SK-N-SH treated with all-trans-retinoic acid at 6 μM for 48 hours (cell line): Measurements from ENCODE around the gene PKNOX2.

ENCODE experiments used
- BACH2 ChIP-seq: fragments of 250-450 bp; sonication (Bioruptor Pico); IDR thresholded peaks from 2 replicates; pipeline ENCODE4 v1.9.0; 2021; ENCODE audit warnings: mild to moderate bottlenecking, borderline replicate concordance
- PPARA ChIP-seq: fragments of 250-450 bp; sonication (Bioruptor Pico); IDR thresholded peaks from 2 replicates; pipeline ENCODE4 v1.5.0; 2020; ENCODE audit warnings: mild to moderate bottlenecking, borderline replicate concordance
- RARB ChIP-seq: fragments of 250-450 bp; sonication (Bioruptor Pico); IDR thresholded peaks from 2 replicates; pipeline ENCODE4 v1.8.0; 2021; ENCODE audit warnings: mild to moderate bottlenecking, moderate library complexity
- SNAI2 ChIP-seq: fragments of 250-450 bp; sonication (Bioruptor Pico); IDR thresholded peaks from 2 replicates; pipeline ENCODE4 v1.5.0; 2020; ENCODE audit warnings: mild to moderate bottlenecking, moderate library complexity
- ZFP3 ChIP-seq: fragments of 250-450 bp; sonication (Bioruptor Pico); IDR thresholded peaks from 2 replicates; pipeline ENCODE4 v1.5.0; 2020; ENCODE audit warnings: mild to moderate bottlenecking, moderate library complexity
- ZFP30 ChIP-seq: fragments of 450-650 bp; formaldehyde crosslinking; IDR thresholded peaks from 2 replicates; pipeline ENCODE4 v1.5.0; 2022; ENCODE audit warnings: mild to moderate bottlenecking, moderate library complexity
- ZNF8 ChIP-seq: fragments of 450-650 bp; formaldehyde crosslinking; IDR thresholded peaks from 2 replicates; pipeline ENCODE4 v1.5.0; 2020; ENCODE audit warnings: mild to moderate bottlenecking, moderate library complexity
- TF ChIP-seq, protein P1 (sequence below): fragments of 250-450 bp; sonication (Bioruptor Pico); IDR thresholded peaks from 2 replicates; pipeline ENCODE4 v1.8.0; 2020; ENCODE audit warnings: mild to moderate bottlenecking, moderate library complexity, borderline replicate concordance
- TF ChIP-seq, protein P2 (sequence below): fragments of 250-450 bp; sonication (Bioruptor Pico); IDR thresholded peaks from 2 replicates; pipeline ENCODE4 v1.5.1; 2020; ENCODE audit warnings: low read depth, mild to moderate bottlenecking, moderate library complexity

DNA sequence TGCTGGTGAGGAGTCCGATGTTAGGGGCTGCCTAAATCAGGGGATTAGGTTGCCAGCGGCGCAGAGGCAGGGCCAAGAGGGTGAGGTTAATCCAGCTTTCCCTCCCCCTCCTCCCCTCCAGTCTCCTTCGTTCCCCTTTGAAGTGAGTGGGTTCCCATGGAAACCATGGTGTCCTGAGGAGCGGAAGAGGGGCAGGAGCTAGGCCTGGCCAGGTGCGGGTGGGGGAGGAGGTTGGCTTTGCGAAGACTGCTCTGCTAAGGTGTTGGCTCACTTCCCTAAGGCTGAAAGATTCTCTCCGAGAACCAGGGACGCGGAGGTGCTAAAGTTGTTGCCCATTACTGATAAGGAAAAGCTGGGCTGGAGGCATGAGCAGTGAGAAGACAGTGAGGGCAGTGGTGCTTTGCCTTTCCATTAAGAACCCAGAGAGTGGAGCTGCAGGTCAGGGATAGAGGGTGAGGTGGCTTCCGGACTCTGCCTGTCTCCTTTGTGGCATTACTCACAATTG lies 206.9 kb downstream of the PKNOX2 start:
- TF ChIP-seq RARB (CRISPR knock-in tag), result no peak
- TF ChIP-seq SNAI2 (CRISPR knock-in tag), result no peak
- TF ChIP-seq ZNF8, result no peak
- no peak for TF ChIP-seq ZFP3 (CRISPR knock-in tag)
- TF ChIP-seq, protein P1, sequence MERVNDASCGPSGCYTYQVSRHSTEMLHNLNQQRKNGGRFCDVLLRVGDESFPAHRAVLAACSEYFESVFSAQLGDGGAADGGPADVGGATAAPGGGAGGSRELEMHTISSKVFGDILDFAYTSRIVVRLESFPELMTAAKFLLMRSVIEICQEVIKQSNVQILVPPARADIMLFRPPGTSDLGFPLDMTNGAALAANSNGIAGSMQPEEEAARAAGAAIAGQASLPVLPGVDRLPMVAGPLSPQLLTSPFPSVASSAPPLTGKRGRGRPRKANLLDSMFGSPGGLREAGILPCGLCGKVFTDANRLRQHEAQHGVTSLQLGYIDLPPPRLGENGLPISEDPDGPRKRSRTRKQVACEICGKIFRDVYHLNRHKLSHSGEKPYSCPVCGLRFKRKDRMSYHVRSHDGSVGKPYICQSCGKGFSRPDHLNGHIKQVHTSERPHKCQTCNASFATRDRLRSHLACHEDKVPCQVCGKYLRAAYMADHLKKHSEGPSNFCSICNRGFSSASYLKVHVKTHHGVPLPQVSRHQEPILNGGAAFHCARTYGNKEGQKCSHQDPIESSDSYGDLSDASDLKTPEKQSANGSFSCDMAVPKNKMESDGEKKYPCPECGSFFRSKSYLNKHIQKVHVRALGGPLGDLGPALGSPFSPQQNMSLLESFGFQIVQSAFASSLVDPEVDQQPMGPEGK (CRISPR knock-in tag), result no peak
- TF ChIP-seq BACH2 (CRISPR knock-in tag), result no peak
- TF ChIP-seq PPARA (CRISPR knock-in tag), result no peak
- TF ChIP-seq ZFP30 (CRISPR knock-in tag), result no peak
- TF ChIP-seq, protein P2, sequence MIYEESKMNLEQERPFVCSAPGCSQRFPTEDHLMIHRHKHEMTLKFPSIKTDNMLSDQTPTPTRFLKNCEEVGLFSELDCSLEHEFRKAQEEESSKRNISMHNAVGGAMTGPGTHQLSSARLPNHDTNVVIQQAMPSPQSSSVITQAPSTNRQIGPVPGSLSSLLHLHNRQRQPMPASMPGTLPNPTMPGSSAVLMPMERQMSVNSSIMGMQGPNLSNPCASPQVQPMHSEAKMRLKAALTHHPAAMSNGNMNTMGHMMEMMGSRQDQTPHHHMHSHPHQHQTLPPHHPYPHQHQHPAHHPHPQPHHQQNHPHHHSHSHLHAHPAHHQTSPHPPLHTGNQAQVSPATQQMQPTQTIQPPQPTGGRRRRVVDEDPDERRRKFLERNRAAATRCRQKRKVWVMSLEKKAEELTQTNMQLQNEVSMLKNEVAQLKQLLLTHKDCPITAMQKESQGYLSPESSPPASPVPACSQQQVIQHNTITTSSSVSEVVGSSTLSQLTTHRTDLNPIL (CRISPR knock-in tag), result no peak
